PFSK-1 (cell line): ENCODE data around the gene GALNT1.

Experiments used
- FOXP2 ChIP-seq: optimal IDR thresholded peaks from 2 replicates; pipeline ENCODE3; 2011; ENCODE audit warnings: borderline replicate concordance, control low read depth, inconsistent platforms; ENCODE audit not compliant: insufficient read depth; ENCODE audit errors: extremely low read length, extremely low read depth
- POLR2AphosphoS5 ChIP-seq: IDR thresholded peaks from 2 replicates; pipeline ENCODE4 v1.6.1; 2012; ENCODE audit warnings: low read depth, mild to moderate bottlenecking, control low read depth, low read length, moderate library complexity
- REST ChIP-seq, 2 experiments: IDR thresholded peaks; 2 replicates each; pipeline versions ENCODE4 v1.6.1 to v1.8.0; 2011 to 2012; ENCODE audit warnings: low read depth in 2 of 2, low read length in 2 of 2, control low read depth in 1 of 2, inconsistent platforms in 1 of 2, mild to moderate bottlenecking in 1 of 2, moderate library complexity in 1 of 2; ENCODE audit not compliant: insufficient read depth in 1 of 2
- SIN3A ChIP-seq: IDR thresholded peaks from 2 replicates; pipeline ENCODE4 v1.6.1; 2012; ENCODE audit warnings: mild to moderate bottlenecking, low read length, moderate library complexity, borderline replicate concordance; ENCODE audit not compliant: insufficient read depth
- TAF1 ChIP-seq: IDR thresholded peaks from 2 replicates; pipeline ENCODE4 v1.6.1; 2012; ENCODE audit warnings: low read length, control low read depth, borderline replicate concordance; ENCODE audit not compliant: insufficient read depth

Gene GALNT1

DNA sequence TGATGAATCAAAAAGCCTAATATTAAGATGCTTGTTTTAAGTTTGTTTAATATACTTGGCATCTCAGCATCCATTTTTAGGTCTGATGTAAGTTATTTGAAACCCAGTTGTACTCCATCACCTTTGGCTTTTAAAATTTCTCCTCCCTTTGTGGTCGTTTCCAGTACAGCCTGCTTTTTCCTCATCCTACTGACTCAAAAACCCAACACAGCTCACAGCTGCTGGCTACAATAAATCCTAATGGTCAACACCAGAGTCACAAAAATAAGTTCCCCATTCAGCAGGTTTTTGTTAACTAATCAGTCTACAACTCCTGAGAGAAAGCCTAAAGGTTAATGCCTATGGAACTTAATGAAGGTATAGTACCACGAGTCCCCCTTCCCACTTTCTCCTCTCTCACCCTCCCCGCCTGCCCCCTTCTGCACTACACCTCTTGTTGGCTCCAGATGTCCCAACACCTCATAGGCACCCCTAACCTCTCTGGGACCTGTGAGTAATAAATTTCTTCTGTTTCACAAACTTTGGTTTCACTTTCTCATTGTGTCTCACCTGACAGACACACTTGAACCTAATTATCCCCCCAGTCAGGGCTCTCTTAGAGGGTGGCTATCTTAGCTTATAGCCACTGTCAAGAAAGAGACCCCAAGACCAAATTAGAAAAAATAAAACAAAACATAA lies 148.6 kb downstream of the GALNT1 start:
- TF ChIP-seq SIN3A (no peak), TAF1 (no peak), POLR2AphosphoS5 (no peak), REST (IDR thresholded peaks at IDR 0.05; ENCODE audit: insufficient read depth in 1 of 2, low read depth in 2 of 2, low read length in 2 of 2) (no peak), FOXP2 (no peak)

- TF ChIP-seq REST (IDR thresholded peaks at IDR 0.05; ENCODE audit: insufficient read depth in 1 of 2, low read depth in 2 of 2, low read length in 2 of 2) (no peak), FOXP2 (no peak), SIN3A (no peak), POLR2AphosphoS5 (no peak), TAF1 (no peak)
Observed at GRCh38 chr18:35730691-35731370, 149.3 kb downstream of the GALNT1 start.

DNA sequence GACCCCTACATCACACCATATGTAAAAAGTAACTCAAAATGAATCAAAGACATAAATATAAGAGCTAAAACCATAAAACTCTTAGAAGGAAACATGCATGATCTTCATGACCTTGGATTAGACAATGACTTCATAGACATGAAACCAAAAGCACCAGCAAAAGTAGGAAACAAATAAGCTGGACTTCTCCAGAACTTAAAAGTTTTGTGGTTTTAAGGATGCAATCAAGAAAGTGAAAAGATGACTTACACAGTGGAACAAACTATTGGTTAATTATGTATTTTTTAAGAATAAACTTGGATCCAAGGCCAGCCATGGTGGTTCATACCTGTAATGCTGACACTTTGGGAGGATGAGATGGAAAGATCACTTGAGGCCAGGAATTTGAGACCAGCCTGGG lies 150.2 kb downstream of the GALNT1 start:
- TF ChIP-seq POLR2AphosphoS5 (no peak), TAF1 (no peak), SIN3A (no peak), FOXP2 (no peak), REST (IDR thresholded peaks at IDR 0.05; ENCODE audit: insufficient read depth in 1 of 2, low read depth in 2 of 2, low read length in 2 of 2) (no peak)

DNA sequence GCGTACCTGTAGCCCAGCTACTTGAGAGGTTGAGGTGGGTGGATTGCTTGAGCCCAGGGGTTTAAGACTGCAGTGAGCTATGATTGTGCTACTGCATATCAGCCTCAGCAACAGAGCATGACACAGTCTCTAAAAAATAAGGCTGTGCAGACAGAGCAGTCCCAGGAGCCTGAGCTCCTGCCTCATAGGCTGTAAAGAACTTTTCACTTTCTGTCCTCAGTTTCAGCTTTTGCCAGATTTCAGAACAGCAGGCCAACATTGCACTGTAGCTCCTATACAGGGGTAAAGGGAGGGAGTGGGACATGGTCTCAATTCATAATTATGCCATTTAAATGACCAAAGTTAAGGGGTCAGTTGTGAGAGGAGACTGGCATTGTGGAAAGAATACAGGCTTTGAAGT lies 150.6 kb downstream of the GALNT1 start:
- no peak for TF ChIP-seq POLR2AphosphoS5
- TF ChIP-seq REST (IDR thresholded peaks at IDR 0.05; ENCODE audit: insufficient read depth in 1 of 2, low read depth in 2 of 2, low read length in 2 of 2), result no peak
- TF ChIP-seq TAF1, result no peak
